WTC11 (cell line): ENCODE measurements around the gene ASB1.

Experiments used
- ATF2 ChIP-seq: sonication (generic); formaldehyde crosslinking; IDR thresholded peaks from 2 replicates; pipeline ENCODE4 v1.8.1; 2022; ENCODE audit warnings: low read depth, missing genetic modification reagents, borderline replicate concordance
- CREB1 ChIP-seq: sonication (generic); formaldehyde crosslinking; IDR thresholded peaks from 2 replicates; pipeline ENCODE4 v1.8.0; 2023; ENCODE audit warnings: mild to moderate bottlenecking, missing genetic modification reagents
- CREM ChIP-seq: sonication (generic); formaldehyde crosslinking; IDR thresholded peaks from 2 replicates; pipeline ENCODE4 v1.8.1; 2022; ENCODE audit warnings: mild to moderate bottlenecking, missing genetic modification reagents, moderate library complexity
- ESRRA ChIP-seq: sonication (generic); formaldehyde crosslinking; IDR thresholded peaks from 2 replicates; pipeline ENCODE4 v1.8.1; 2022; ENCODE audit warnings: mild to moderate bottlenecking, missing genetic modification reagents, borderline replicate concordance
- FOXK1 ChIP-seq: sonication (generic); formaldehyde crosslinking; IDR thresholded peaks from 2 replicates; pipeline ENCODE4 v1.8.0; 2022; ENCODE audit warnings: mild to moderate bottlenecking, moderate library complexity, missing genetic modification reagents
- JUN ChIP-seq: sonication (generic); formaldehyde crosslinking; IDR thresholded peaks from 2 replicates; pipeline ENCODE4 v1.8.0; 2023; ENCODE audit warnings: mild to moderate bottlenecking, missing genetic modification reagents
- MLX ChIP-seq: sonication (generic); formaldehyde crosslinking; IDR thresholded peaks from 2 replicates; pipeline ENCODE4 v1.8.1; 2023; ENCODE audit warnings: mild to moderate bottlenecking, missing genetic modification reagents, moderate library complexity
- NFE2L1 ChIP-seq: sonication (generic); formaldehyde crosslinking; IDR thresholded peaks from 2 replicates; pipeline ENCODE4 v1.8.1; 2023; ENCODE audit warnings: missing genetic modification reagents
- ZNF232 ChIP-seq: sonication (generic); formaldehyde crosslinking; IDR thresholded peaks from 2 replicates; pipeline ENCODE4 v1.8.0; 2022; ENCODE audit warnings: mild to moderate bottlenecking, missing genetic modification reagents
- TF ChIP-seq, protein P1 (sequence below): fragments of 200-600 bp; IDR thresholded peaks from 2 replicates; pipeline ENCODE4 v1.8.0; 2022; ENCODE audit warnings: antibody characterized with exemption
- TF ChIP-seq, protein P2 (sequence below): sonication (generic); formaldehyde crosslinking; IDR thresholded peaks from 2 replicates; pipeline ENCODE4 v1.8.1; 2023; ENCODE audit warnings: mild to moderate bottlenecking, missing genetic modification reagents, moderate library complexity
- TF ChIP-seq, protein P3 (sequence below): sonication (generic); formaldehyde crosslinking; IDR thresholded peaks from 2 replicates; pipeline ENCODE4 v1.8.1; 2022; ENCODE audit warnings: mild to moderate bottlenecking, missing genetic modification reagents, moderate library complexity, borderline replicate concordance
- TF ChIP-seq, protein P4 (sequence below): fragments of 250-450 bp; sonication (Bioruptor Pico); IDR thresholded peaks from 2 replicates; pipeline ENCODE4 v1.8.0; 2021; ENCODE audit warnings: mild to moderate bottlenecking

DNA sequence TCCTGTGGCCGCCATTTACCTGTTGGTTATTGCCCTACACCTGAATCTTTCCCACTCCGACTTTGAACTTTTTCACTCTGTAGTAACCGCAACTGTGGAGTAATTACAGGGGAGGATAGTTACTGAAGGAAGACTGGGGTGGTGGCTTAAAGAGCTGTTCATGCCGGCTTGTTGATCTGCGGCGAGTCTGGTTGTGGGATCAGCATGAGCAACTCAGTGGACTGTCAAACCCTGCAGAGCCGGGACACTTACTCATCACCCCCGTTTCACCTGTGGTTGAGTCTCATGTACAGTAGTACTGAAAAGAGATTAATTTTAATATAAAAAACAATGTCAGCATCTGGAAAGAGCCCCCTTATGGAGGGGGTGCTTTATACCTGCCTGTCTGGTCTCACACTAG lies 2.1 kb downstream of the ASB1 start:
- TF ChIP-seq, protein P1, sequence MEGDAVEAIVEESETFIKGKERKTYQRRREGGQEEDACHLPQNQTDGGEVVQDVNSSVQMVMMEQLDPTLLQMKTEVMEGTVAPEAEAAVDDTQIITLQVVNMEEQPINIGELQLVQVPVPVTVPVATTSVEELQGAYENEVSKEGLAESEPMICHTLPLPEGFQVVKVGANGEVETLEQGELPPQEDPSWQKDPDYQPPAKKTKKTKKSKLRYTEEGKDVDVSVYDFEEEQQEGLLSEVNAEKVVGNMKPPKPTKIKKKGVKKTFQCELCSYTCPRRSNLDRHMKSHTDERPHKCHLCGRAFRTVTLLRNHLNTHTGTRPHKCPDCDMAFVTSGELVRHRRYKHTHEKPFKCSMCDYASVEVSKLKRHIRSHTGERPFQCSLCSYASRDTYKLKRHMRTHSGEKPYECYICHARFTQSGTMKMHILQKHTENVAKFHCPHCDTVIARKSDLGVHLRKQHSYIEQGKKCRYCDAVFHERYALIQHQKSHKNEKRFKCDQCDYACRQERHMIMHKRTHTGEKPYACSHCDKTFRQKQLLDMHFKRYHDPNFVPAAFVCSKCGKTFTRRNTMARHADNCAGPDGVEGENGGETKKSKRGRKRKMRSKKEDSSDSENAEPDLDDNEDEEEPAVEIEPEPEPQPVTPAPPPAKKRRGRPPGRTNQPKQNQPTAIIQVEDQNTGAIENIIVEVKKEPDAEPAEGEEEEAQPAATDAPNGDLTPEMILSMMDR, result no peak
- TF ChIP-seq CREB1 (CRISPR knock-in tag) (no peak), NFE2L1 (no peak), ATF2 (CRISPR knock-in tag) (no peak), JUN (CRISPR knock-in tag) (no peak), FOXK1 (CRISPR knock-in tag) (no peak), MLX (no peak), CREM (CRISPR knock-in tag) (no peak), ZNF232 (CRISPR knock-in tag) (no peak), ESRRA (CRISPR knock-in tag) (no peak)
- TF ChIP-seq, protein P2, sequence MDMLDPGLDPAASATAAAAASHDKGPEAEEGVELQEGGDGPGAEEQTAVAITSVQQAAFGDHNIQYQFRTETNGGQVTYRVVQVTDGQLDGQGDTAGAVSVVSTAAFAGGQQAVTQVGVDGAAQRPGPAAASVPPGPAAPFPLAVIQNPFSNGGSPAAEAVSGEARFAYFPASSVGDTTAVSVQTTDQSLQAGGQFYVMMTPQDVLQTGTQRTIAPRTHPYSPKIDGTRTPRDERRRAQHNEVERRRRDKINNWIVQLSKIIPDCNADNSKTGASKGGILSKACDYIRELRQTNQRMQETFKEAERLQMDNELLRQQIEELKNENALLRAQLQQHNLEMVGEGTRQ (CRISPR knock-in tag), result no peak
- TF ChIP-seq, protein P3, sequence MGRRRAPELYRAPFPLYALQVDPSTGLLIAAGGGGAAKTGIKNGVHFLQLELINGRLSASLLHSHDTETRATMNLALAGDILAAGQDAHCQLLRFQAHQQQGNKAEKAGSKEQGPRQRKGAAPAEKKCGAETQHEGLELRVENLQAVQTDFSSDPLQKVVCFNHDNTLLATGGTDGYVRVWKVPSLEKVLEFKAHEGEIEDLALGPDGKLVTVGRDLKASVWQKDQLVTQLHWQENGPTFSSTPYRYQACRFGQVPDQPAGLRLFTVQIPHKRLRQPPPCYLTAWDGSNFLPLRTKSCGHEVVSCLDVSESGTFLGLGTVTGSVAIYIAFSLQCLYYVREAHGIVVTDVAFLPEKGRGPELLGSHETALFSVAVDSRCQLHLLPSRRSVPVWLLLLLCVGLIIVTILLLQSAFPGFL (CRISPR knock-in tag), result no peak
- TF ChIP-seq, protein P4, sequence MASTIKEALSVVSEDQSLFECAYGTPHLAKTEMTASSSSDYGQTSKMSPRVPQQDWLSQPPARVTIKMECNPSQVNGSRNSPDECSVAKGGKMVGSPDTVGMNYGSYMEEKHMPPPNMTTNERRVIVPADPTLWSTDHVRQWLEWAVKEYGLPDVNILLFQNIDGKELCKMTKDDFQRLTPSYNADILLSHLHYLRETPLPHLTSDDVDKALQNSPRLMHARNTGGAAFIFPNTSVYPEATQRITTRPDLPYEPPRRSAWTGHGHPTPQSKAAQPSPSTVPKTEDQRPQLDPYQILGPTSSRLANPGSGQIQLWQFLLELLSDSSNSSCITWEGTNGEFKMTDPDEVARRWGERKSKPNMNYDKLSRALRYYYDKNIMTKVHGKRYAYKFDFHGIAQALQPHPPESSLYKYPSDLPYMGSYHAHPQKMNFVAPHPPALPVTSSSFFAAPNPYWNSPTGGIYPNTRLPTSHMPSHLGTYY (CRISPR knock-in tag), result no peak
